Left lung (tissue), 10 donors: ENCODE results near the gene TMEM164. TPM values are rescaled to one million over a fixed set of nuclear protein-coding genes. Genes with fewer than 3 reads are reported as not detected.

ENCODE experiments used
- ATAC-seq: fragments of 200-7000 bp; cut with Tn5 transposase; one replicate; pipeline ENCODE4 v1.9.1; 2020; ENCODE audit warnings: moderate library complexity
- DNase-seq, 4 donors: peaks; one replicate each; pipeline ENCODE4 v3.0.0-alpha.2; 2013 to 2020
- H3K27ac ChIP-seq, 2 donors: fragments of 200-600 bp; sonication (generic) in 1 of 2; one replicate each; pipeline versions ENCODE4 v1.5.0 to v1.8.0; 2020 to 2021
- H3K27me3 ChIP-seq, 2 donors: fragments of 200-600 bp; sonication (generic) in 1 of 2; one replicate each; pipeline versions ENCODE4 v1.5.0 to v1.8.0; 2020 to 2021
- H3K36me3 ChIP-seq, 2 donors: fragments of 200-600 bp; sonication (generic) in 1 of 2; one replicate each; pipeline versions ENCODE4 v1.5.0 to v1.8.0; 2020 to 2021
- H3K4me1 ChIP-seq, 2 donors: fragments of 200-600 bp; one replicate each; pipeline ENCODE4 v1.8.0; 2021
- H3K4me3 ChIP-seq, 2 donors: fragments of 200-600 bp; sonication (generic) in 1 of 2; one replicate each; pipeline versions ENCODE4 v1.5.0 to v1.8.0; 2020 to 2021; ENCODE audit warnings: mild to moderate bottlenecking in 1 of 2
- H3K9me3 ChIP-seq, 2 donors: fragments of 200-600 bp; sonication (generic) in 1 of 2; one replicate each; pipeline versions ENCODE4 v1.5.0 to v1.8.0; 2020 to 2021
- intact Hi-C, 2 donors: fragments of 100-400 bp; cut with DNase I; formaldehyde crosslinking; loops; one replicate each; pipeline versions ENCODE4 v1.11.2 to v1.14.2; 2022
- polyA plus RNA-seq, 6 donors: library from polyadenylated mRNA; unstranded; fragments of 120-200 nt; gene quantifications; one replicate each; pipeline ENCODE4 v1.2.1, GENCODE V29; 2013; ENCODE audit not compliant: insufficient read length in 6 of 6
- total RNA-seq, 2 donors: library from RNA; stranded (reverse); fragmentation: NEBNext Ultra II Directional; extraction: Animal tissue kit (Norgen Biotek cat#: 25700); gene quantifications; one replicate each; pipeline ENCODE4 v1.2.1, GENCODE V29; 2021
- TF ChIP-seq, protein P1 (sequence below), 2 donors: fragments of 200-600 bp; sonication (generic) in 1 of 2; IDR thresholded peaks; one replicate each; pipeline versions ENCODE4 v1.5.0 to v1.8.0; 2021; ENCODE audit warnings: antibody characterized with exemption in 2 of 2
- donor health status: DM: no; HTN: yes; CAD: no.
- donor health status: DM: no; HTN: no; CAD: no.

The TMEM164 gene
- total and polyA plus RNA-seq, 8 donors: 39.2 to 111 (median 47.0) TPM

DNA sequence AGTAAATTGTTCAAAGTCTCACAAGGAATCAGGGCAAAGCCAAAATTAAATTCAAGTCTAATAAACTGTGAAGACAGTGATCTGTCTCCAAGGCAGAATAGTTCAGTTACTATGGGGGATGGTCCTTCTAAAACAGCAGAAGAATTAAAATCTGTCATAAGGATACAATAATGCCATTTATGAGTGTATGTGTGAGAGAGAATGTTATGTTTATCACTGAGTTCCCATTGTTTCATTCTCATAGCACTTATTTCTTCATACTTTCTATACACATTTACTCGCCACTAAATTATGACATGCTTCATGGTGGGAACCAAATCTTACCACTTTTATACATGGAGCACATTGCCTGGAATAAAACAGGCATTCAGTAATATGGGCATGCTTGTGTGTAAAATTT lies 212.5 kb downstream of the TMEM164 start:
- DNase-seq (no peak), ATAC-seq (no peak)
- H3K27ac ChIP-seq: no peak overlapping the region
- no peaks in the 10 kb centered on the region for H3K9me3 ChIP-seq
- TF ChIP-seq, protein P1, sequence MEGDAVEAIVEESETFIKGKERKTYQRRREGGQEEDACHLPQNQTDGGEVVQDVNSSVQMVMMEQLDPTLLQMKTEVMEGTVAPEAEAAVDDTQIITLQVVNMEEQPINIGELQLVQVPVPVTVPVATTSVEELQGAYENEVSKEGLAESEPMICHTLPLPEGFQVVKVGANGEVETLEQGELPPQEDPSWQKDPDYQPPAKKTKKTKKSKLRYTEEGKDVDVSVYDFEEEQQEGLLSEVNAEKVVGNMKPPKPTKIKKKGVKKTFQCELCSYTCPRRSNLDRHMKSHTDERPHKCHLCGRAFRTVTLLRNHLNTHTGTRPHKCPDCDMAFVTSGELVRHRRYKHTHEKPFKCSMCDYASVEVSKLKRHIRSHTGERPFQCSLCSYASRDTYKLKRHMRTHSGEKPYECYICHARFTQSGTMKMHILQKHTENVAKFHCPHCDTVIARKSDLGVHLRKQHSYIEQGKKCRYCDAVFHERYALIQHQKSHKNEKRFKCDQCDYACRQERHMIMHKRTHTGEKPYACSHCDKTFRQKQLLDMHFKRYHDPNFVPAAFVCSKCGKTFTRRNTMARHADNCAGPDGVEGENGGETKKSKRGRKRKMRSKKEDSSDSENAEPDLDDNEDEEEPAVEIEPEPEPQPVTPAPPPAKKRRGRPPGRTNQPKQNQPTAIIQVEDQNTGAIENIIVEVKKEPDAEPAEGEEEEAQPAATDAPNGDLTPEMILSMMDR (IDR thresholded peaks at IDR 0.05): no peak
- no peaks in the 10 kb centered on the region for H3K27me3 ChIP-seq
- no peaks in the 10 kb centered on the region for H3K36me3 ChIP-seq
- intact Hi-C loops: no loop called here
- H3K4me3 ChIP-seq: no peak overlapping the region
- H3K4me1 ChIP-seq: no peaks in the 10 kb centered on the region

DNA sequence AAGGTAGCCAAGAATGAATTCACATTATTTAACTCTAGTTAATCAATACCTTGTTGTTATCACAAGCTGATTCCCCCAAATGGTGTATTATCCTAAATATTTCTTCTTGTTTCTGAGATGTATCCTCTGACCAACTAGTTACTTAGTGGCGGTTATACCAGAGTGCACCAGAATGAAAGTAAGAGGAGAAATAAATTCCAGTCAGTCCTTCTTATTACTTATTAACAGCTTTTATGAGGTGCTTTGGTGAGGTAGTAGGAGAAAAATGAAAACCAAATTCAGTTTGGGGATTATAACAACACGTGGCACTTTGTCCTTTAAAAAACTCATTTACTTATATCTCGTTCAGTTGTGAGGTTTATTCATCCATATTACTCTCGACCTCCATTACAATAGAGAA lies 213.1 kb downstream of the TMEM164 start:
- intact Hi-C loops: no loop called here
- TF ChIP-seq, protein P1 (IDR thresholded peaks at IDR 0.05): no peak
- DNase-seq: no peak
- no peaks in the 10 kb centered on the region for H3K27me3 ChIP-seq
- H3K4me1 ChIP-seq: no peaks in the 10 kb centered on the region
- no peak overlapping the region for H3K4me3 ChIP-seq
- ATAC-seq: peak; percentile 61
- no peaks in the 10 kb centered on the region for H3K9me3 ChIP-seq
- no peak overlapping the region for H3K27ac ChIP-seq
- H3K36me3 ChIP-seq: no peaks in the 10 kb centered on the region

DNA sequence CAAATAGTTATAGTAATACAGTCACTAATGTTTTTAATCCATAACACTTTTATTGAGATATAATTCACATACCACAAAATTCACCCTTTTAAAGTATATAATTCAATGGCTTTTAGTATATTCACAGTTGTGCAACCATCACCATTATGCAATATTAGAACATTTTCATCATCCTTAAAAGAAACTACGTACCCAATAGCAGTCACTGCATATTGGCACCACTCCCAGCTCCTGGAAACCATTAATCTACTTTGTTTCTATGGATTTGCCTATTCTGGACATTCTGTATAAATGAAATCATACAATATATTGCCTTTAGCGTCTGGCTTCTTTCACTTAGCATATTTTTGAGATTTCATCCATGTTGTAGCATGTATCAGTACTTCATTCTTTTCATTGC lies 215.7 kb downstream of the TMEM164 start:
- intact Hi-C loops: no loop called here
- ATAC-seq: no peak
- no peaks in the 10 kb centered on the region for H3K36me3 ChIP-seq
- H3K4me3 ChIP-seq: no peak overlapping the region
- TF ChIP-seq, protein P1 (IDR thresholded peaks at IDR 0.05): no peak
- H3K27ac ChIP-seq: no peak overlapping the region
- H3K9me3 ChIP-seq: no peaks in the 10 kb centered on the region
- DNase-seq: no peak
- no peaks in the 10 kb centered on the region for H3K4me1 ChIP-seq
- peaks cover 0 to 3% of the 10 kb centered on the region in 2 donors for H3K27me3 ChIP-seq

DNA sequence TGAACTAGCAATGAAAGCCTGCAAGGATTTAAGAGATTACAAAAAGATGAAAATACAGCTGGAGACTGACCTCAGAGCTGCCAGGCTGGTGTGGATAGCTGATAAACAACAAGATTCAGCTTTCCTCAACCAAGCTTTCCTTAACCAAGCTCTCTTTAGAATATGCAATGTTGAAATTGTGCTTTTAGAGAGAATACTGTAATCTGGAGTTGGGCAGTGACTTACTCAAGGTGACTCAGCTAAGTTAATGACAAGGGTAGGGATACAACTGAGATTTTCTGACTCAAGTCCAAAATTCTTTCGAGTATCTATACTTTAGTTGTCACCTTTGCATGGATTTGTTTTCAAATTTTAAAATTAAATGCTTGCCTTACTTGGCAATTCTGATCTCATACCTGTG lies 217.0 kb downstream of the TMEM164 start:
- no peaks in the 10 kb centered on the region for H3K9me3 ChIP-seq
- intact Hi-C loops: no loop called here
- ATAC-seq (no peak), DNase-seq (no peak)
- TF ChIP-seq, protein P1 (IDR thresholded peaks at IDR 0.05): no peak
- H3K27me3 ChIP-seq: peaks cover 0 to 3% of the 10 kb centered on the region in 2 donors
- H3K4me1 ChIP-seq: no peaks in the 10 kb centered on the region
- H3K4me3 ChIP-seq: no peak overlapping the region
- H3K27ac ChIP-seq: no peak overlapping the region
- no peaks in the 10 kb centered on the region for H3K36me3 ChIP-seq

DNA sequence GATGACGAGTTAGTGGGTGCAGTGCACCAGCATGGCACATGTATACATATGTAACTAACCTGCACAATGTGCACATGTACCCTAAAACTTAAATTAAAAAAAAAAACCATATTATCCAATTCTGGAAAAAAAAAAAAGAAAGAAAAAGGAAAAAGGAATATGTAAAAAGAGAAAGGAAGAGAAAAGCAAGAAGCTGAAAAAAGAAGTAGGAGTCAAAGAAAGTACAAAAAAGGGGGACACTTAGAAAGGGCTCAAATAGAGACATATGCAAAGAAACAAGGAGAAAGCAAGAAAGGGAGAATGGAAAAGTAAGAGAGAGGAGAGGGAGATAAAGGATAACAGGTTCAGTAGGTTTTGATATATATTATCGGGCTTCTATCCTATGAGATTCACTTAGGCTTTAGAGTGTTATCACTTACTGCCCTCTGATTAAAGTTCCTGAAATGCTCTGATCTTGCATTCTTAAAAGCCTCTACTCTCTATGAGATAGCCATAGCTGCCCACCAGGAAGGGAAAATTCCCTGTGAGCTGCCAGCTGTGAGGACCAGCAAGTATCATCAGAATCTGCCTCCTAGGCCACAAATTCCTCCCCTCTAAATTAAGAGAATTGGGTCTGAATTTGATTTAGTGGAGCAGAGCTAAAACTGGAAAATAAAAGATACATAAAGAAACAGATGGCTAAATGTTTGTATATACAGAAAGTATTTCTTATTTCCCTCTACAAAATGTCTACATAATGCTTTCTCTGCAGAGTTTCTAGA lies 219.8 kb downstream of the TMEM164 start:
- intact Hi-C loops: no loop called here
- DNase-seq: no peak
- no peak for ATAC-seq
- Histone ChIP-seq H3K27ac (no peak overlapping the region), H3K36me3 (no peaks in the 10 kb centered on the region), H3K4me1 (no peaks in the 10 kb centered on the region), H3K4me3 (no peak overlapping the region), H3K9me3 (no peaks in the 10 kb centered on the region), H3K27me3 (peaks cover 0 to 3% of the 10 kb centered on the region in 2 donors)
- TF ChIP-seq, protein P1 (IDR thresholded peaks at IDR 0.05): no peak
